GM19395 (cell line): ENCODE results near the gene UQCRC1.
A peak's percentile ranks its signal among the peaks of the same experiment; 100 is the strongest.

ENCODE experiments used
- ATAC-seq: cut with Tn5 transposase; IDR thresholded peaks from one replicate; pipeline ENCODE4 v1.9.1; 2021; ENCODE audit warnings: mild to moderate bottlenecking, moderate library complexity; ENCODE audit not compliant: unreplicated experiment

UQCRC1 gene

DNA sequence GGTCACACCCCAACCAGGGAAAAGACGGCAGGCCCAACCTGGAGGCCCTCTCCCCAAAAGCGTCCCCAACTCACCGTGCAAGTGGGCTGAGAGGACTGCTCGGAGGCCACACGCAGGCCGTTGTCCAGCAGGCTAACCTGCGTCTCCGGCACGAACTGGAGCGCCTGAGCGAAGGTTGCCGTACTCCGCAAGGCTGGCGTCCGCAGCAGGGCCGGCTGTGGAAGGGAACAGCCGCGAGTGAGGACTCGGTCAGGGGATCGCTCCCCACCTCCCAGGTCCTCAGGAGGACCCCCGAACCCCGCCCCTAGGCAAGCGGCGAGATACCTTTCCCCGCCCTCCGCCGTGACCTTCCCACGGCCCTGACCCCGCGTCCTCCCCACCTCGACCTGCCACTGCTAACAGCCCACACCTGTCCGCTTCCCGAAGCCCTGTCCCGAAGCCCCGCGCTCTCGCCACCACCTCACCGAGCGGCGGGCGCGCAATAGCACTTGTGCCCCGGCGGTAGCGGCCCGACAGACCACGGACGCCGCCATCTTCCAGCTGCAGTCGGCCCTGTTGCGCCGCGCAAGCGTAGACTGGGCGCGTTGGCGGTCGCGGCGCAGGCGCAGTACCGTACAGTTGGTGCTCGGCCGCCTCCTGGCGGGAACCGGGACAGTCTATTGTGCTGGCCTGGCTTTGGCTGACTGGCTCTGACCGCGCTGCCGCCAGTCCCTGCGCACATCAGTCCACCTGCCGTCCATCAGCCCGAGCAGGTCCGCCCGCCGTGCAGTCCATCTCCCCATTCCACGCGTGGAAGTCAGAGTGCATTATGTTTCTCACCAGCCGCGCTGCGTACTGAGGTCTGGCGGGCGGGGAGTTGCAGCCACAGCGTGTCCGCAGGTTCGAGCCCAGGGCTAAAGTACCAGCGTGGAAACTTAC, at the start of gene UQCRC1:
TSS of gene UQCRC1 (minus strand) at position 559 of the 918 bp plus-strand sequence. CDS start at position 533, 26 bp downstream.
- peak; percentile 97 for ATAC-seq

DNA sequence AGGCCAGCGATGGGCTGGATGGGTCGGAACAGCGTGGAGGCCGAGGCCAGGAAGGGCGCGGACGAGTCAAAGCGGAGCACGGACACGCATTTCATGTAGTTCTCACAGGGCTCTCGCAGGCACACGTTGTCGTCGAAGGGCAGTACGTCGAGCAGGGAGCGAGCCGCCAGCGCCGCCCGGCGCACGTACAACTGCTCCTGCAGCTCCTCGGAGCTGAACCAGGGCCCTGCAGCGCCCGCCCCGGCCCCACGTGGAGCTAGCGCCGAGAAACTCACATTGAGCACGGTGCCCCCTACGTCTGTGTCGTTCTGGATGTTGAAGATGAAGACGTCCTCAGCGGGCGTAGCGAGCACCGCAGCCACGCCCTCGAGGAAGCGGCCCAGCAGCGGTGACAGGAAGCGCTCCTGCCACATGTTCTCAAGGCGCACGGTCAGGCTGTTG, 47.4 kb upstream of the UQCRC1 start:
- no peak for ATAC-seq

DNA sequence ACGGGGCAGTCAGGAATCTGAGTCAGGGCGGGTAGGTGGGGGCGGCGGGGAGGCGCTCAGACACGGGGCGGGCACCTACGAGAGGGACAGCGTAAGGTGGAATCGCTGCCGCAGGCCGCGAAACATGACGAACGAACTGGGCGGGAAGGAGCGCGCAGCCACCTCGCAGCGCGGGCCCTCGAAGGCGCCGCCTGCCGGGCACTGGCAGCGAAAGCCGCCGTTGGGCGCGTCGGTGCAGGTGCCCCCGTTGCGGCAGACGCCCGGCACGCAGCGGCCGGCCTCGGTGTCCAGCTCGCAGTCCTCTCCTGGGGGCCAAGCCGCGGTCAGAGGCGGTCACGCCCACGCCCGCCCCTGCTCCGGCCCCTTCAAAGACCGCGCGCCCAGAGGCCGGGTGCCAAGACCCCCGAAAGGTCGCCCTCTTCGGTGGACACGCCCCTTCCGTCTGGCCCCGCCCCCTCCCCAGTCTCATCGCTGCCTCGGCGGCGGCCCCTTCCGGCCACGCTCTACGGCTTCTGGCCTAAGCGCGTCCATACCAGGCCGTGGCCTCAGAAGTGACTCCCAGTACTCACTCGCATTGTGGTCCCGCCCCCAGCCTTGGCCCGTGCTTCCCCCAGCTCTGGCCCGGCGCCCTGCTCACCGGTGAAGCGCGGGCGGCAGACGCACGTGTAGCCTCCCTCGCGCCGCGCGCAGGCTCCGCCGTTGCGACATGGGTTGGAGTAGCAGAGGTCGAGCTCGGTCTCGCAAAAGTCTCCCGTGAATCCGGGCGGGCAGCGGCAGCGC, 46.8 kb upstream of the UQCRC1 start:
- ATAC-seq: peak; percentile 51

DNA sequence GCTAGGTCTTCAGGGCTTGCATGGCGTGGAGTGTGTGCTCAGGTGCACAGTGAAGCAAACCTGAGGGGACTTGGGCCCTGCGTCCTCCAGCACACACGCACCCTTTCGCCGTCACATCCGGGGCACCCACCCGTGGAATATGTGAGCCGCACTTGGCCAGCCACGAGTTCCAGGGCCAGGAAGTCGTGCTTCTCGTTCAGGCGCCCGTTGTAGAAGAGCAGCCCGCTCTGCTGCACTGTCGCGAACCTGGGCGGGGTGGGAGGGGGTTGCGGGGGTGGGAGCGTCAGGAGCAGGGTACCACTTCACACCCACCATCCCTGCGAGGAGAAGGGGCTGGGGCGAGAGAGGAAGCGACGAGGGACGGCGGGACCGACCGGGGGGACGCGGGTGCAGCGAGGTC, 46.2 kb upstream of the UQCRC1 start:
- ATAC-seq: no peak

DNA sequence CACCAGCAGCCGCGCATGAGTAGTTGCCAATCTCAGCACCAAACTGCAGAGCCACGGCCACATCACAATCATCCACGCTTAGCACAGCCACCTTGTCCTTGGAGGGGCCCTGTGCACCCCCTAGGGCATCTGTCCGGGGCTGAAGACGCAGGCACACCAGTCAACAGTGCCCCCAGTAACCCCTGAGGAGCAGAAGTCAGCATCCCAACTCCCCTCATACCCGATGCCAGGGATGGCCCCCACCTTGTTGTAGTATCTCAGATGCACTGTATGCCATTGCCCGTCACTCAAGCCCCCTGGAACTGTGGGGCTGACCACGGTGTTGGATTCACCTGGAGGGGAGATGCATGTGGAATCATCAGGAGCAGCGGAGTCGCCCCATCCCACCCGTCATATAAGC, 45.6 kb upstream of the UQCRC1 start:
- ATAC-seq: no peak

DNA sequence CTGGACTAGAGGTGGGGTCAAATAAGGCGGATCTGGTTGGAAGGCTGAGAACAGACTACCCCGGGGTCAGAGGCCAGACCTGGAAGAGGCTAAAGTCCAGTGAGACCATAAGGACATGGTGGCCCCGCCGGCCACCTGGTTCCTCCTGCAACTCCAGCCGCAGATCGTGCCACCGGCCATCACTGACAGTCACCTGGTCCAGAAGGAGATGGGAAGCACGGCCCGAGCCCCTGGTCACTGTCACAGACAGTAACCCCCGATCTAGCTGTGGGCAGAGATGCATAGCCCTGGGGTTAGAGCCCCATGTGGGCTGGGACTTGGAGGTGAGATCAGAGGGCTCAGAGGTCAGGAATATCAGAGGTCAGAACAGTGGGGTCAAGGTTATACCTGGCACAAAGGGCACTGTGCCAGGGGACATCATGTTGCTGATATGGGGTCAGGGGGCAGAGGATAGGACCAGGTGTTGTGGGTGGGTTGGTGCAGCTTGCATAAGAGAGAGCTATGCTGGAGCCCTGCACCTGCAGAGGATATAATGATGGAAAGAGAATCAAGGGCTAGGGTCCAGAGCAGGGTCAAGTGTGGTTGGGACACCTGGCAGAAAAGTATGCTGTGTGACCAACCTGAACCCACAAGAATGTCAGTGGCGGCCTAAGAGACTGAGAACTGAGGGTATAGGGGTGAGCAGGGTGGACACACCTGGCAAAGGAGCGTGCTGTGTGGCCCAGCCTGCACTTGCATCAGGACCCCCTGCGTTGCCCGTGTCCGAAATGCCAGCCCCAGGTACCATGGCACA, 43.7 kb upstream of the UQCRC1 start:
- no peak for ATAC-seq

DNA sequence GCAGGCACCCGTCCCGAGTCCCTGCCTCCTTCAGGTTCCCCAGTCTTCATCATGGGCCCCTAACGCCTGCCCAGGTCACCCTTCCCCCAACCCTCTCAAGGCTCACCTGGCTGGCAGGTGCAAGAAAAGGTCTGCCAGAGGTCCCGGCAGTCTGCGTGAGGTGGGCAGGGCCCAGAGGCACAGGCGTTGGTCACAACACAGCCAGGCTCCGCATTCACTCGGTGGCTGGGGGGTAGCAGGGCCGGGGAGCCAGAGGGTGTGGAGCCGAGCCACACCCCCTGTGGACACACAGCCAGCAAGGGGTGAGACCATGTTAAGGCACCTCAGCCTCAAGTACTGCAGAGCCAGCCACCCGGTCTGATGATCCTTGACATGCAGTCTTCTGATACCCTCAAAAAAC, 42.3 kb upstream of the UQCRC1 start:
- no peak for ATAC-seq

DNA sequence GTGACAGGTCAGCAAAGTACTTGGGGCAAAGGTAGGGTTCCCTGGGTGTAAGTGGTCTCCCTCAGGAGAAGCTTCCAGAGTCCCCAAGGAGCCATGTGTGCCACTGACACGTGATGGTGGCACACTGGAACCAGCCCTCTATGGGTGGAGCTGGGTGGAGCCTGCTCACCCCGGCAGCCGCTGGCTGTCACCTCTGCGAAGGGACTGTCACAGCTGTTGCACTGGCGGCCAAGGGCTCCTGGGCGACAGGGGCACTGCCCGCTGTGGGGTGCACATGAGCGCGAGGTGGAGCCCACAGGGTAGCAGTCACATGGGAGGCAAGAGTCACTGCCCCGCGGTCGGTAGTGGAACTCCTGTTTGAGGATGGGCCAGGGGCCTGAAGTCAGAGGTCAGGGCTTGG, 41.3 kb upstream of the UQCRC1 start:
- no peak for ATAC-seq

DNA sequence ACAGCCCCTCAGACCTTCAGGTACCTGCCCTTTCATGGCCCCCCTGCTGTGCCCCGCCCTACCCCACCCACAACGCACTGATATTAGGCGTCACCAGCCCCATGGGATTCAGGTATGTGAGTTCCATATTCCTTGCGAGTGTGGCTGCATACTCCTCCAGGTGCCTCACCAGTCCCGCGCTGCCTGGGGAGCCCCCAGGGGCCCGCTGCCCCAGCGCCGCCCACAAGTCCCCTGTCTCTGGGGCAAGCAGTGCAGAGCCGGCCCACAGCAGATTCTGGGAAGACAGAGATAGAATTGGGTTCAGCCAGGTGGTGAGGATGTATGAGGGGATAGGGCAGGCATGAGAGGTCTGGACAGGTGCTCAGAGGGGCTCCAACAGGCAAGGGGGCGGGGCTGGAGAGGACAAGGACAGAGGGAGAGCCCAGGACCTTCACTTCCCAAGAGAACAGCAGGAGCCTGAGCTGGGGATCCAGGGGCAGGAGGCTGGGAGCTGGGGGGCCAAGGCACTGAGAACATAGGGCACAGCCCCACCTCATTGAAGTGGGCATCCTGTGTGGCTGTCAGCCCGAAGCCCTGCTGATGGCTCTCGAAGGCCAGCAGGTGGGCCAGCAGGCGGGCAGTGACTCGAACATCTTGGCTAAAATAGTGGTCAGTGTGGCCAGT, 38.9 kb upstream of the UQCRC1 start:
- no peak for ATAC-seq

DNA sequence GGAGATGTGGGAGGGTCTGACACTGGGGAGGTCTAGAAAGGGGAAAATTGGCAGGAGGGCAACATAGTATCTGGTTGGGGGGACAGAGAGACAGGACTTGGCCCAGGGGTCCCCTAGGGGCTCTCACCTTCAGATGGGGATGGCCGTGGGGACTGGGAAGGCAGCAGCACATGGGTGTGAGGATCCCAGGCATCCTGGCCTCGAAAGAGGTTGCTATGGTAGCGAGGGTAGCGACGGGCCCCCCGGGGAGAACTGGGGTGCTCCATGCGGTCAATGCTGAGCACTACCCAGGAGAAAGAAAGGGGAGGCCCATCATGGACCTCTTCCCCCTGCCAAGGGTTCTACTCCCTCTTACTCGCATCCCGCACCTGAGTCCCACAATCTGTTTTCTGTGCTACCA, 38.3 kb upstream of the UQCRC1 start:
- no peak for ATAC-seq

DNA sequence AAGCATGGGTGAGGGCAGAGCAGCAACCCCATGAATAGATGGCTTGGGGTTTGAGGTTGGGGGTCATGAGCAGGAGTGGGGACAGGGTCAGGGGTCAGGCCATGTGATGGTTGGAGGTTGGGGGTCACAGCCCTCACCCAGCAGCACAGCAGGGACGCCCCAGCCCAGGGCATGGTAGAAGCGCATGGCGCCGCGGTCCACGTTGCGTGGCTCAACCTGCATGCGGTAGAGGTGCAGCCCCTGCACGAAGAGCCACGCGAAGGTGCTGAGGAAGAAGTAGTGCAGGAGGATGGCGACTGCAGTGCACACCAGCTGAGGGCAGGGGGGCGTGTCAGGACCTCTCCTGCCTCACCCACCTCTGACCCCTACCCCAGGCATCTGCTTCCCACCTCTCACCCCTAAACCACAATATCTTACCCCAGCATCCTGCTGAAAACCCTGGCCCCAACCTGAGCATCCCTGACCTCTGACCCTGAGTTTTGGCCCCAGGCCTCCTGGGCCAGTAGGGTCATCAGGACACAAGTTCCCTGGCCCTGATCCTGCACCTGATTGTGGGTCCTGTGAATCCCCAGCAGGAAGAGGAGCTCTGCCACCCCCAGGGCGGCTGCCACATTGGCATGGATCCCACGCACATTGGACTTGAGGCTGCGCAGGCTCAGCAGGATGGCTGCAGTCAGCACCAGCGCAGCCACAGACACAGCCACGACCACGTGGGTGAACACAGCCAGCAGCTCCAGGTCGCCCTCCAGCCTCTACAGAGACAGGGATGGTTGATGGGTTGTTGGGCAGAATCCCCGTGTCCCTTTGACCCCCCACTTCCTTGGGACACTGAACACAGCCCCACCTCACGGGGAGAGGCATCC, 35.7 kb upstream of the UQCRC1 start:
- no peak for ATAC-seq

DNA sequence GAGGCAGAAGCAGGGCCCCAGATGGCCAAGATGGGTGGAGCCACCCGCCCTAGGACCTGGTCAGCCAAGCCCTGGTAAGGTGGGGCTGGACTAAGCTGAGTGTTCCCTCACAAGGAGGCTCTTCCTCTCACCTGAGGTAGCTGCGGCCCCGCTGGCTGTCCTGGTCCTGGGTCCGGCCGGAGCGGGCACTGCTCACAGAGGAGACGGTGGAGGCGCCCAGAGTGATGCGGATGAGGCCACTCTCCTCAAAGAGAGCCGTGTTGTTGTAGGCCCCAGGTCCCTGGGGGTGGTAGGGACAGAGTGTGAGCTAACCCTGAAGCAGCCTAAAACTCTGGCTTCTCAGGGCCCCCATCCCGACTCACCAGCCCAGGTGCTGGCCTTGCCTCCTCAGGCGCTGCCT, 33.2 kb upstream of the UQCRC1 start:
- no peak for ATAC-seq

DNA sequence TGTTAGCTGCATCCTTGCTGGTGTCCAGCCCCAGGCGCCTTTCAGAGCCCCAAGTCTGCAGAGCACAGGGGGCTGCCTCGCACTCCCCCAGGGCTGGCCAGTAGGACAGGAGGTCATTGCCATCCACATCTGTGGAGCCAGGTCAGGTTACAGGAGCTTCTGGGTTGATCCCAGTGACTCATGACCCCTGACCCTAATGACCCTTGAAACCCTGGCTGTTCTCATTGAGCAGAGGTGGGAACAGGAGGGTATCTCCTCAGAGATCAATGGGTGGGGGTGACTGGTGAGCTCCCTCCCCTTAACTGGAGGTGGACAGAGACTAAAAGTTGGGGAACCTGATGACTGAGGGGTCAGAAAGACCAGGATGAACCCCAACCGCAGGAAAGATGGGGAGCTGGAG, 31.9 kb upstream of the UQCRC1 start:
- ATAC-seq: no peak

DNA sequence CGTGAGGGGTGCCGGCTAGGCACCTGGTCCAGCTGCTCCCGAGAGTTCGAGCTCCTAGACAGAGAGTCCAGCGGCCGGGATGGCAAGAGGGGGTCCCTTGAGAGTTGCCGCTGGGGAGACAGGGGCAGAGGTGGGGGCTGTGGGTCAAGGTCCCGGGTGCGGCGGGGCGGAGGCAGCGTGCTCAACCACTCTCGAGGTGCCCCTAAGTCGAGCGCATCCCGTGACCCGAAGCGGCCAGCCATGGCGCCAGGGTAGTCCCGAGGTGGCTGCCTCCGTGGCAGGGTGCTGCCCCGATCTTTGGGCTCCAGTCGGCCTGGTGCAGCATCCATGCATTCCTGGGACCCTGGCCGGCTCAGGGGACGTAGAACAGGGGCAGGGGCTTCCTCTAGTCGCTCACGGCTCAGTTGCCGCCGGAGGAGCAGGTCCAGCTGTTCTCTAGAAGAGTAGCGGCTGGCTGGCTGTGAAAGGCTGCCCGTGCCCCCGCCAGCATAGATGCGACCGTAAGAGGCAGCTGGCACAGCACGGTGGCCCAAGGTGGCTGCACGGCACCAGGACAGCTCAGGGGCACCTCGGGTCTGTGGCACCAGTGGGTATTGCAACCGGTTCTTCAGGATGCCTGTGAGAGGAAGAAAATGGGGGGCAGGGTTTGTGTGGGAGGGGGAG, 30.6 kb upstream of the UQCRC1 start:
- no peak for ATAC-seq

DNA sequence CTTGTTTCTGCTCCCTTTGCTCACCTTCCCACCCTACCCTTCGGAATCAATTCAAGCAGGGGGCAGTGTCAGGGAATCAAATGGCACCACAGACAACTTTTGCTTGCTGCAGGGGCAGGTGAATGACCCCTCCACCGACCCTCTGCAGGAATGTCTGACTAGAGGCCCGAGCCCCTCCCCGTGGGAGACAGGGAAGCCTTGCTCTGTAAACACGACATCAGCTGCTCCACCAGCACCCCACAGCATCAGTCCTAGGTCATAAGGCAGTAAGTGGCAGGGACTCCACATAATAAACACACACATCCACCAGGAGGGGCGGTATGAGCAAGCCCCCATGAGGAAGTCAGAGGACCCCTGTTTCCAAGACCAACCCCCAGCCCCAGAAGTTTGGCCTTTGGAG, 27.9 kb upstream of the UQCRC1 start:
- ATAC-seq: no peak

DNA sequence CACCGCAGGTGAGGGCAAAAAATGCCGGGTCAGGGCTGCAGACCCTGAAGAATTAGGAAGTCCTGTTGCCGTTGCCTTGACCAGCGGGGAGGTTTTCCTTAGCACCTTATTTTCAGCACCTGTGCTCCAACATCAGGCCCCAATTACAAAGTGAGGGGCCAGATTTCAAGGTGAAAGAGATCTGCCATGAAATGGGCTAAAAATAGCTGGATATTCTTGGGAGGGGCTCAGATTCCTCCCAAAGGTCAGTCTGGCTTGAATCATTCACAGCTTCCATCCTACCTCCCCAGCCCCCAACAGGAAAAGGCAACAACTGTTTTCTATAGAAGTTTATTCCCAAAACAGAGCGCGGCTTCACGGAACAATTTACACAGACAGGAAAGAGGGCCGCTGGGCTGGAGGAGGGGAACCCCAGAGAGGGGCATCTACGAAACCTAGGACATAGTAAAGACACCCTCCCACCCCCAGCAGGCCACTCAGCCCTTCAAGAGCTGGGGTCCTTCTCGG, 26.8 kb upstream of the UQCRC1 start:
- no peak for ATAC-seq

DNA sequence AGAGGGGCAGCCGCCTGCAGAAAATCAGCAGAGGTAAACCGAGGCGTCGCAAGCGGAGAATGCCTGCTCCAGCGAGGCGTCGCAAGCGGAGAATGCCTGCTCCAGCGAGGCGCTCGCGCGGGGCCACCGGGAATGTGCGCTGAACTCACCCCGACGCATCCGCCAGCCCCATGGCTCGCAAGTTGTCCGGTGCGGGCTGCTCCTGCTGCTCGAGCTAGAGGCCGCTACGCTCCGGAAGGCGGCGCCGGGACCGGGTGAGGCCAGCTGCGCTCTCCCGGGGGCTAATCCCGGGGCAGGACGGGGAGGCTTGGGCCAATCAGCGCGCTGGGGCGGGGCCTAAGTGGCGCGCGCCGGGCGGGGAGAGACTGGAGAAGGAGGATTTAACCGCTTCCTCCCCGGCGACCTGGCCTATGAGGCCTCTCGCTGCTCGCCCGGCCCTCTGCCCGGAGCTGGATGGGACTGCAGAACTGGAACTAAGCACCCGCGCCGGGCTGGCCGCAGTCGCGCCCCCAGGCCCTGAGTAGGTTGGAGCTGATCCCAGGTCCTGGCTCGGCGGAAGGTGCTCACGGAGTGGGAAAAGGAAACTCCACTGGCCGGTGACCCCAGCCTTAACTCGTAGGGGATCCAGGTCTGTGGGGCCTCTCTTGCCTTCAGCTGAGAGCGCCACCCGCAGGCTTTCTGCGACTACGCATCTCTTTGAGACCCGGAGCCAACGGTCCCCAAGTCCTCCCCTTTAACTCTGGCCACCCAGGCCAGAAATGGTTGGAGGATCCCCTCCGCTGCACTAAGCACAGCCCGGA, 26.0 kb upstream of the UQCRC1 start, which contains the start of gene SLC26A6:
TSS of gene SLC26A6 (minus strand) at position 240 of the 800 bp plus-strand sequence. CDS start at position 172, 68 bp downstream.
- ATAC-seq: peak; percentile 92

DNA sequence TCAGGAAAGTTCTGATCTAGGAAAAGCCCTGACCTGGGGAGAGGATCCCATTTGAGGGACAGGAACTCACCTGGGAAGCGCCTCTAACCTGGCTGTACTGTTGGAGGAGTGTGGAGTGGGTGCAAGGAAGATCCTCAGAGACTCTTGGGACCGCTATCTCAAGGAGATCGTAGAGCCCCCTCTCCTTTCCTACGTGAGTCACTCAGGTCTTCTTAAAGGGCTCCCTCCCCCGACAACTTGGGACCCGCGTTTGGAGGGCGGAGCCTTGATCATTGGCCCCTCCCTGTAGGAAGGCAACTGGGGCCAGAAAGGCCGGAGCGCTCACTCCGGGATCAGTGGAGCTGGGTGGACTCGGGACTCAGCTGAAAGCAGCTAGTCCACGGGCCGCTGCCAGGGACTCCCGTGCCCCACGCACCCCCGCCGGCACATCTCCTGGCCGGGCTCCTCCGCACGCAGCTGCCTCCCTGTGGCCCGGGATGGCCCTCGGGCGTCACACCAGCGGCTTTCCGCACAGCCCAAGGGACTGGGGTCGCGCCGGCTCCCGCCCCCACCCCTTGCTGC, 25.3 kb upstream of the UQCRC1 start:
- peak; percentile 29 for ATAC-seq
